HEK293 (cell line): ENCODE measurements around the gene ESPL1.

Experiments used
- CTCF ChIA-PET: fragments of 350-600 bp; formaldehyde crosslinking; extraction: SDS; loops from one replicate; lab custom pipeline; 2021; ENCODE audit warnings: antibody characterized with exemption; lab: Yijun Ruan, JAX
- POLR2A ChIA-PET: fragments of 300-600 bp; formaldehyde crosslinking; extraction: SDS; loops from one replicate; lab custom pipeline; 2020; ENCODE audit warnings: antibody characterized with exemption, inconsistent platforms; lab: Yijun Ruan, JAX
- H3K27ac ChIP-seq: fragments of 200-500 bp; sonication (Bioruptor generic); 2 replicates; pipeline ENCODE4 v1.5.1; 2014; ENCODE audit warnings: low read depth, low read length, control low read depth, inconsistent platforms; ENCODE audit errors: extremely low read depth
- H3K36me3 ChIP-seq, 2 experiments: fragments of 200-500 bp in 1 of 2; sonication (Bioruptor generic) in 1 of 2; 1 replicate in 1 of 2; 2 replicates in 1 of 2; pipeline ENCODE4 v1.5.1; 2014 to 2017; ENCODE audit warnings: inconsistent platforms in 2 of 2, low read length in 2 of 2; ENCODE audit not compliant: control insufficient read depth in 2 of 2, insufficient read depth in 1 of 2
- H3K4me1 ChIP-seq: fragments of 200-500 bp; sonication (Bioruptor generic); 2 replicates; pipeline ENCODE4 v1.5.1; 2014; ENCODE audit warnings: mild to moderate bottlenecking, low read length, inconsistent platforms; ENCODE audit not compliant: control insufficient read depth, insufficient read depth
- H3K4me3 ChIP-seq: 2 replicates; pipeline ENCODE4 v1.5.1; 2011; ENCODE audit warnings: low read depth, mild to moderate bottlenecking, control low read depth, low read length, moderate library complexity
- H3K9me3 ChIP-seq: fragments of 200-500 bp; sonication (Bioruptor generic); 2 replicates; pipeline ENCODE4 v1.5.1; 2014; ENCODE audit warnings: low read depth, low read length, inconsistent platforms; ENCODE audit not compliant: control insufficient read depth, insufficient read depth
- KLF9 ChIP-seq: fragments of 450-650 bp; formaldehyde crosslinking; IDR thresholded peaks from 2 replicates; pipeline ENCODE4 v1.5.1; 2016; ENCODE audit warnings: missing biosample characterization, missing genetic modification characterization, low read depth
- MEIS1 ChIP-seq: sonication (generic); formaldehyde crosslinking; IDR thresholded peaks from 2 replicates; pipeline ENCODE4 v1.8.1; 2022; ENCODE audit warnings: missing genetic modification reagents, mild to moderate bottlenecking, borderline replicate concordance
- REPIN1 ChIP-seq: fragments of 450-650 bp; formaldehyde crosslinking; IDR thresholded peaks from 2 replicates; pipeline ENCODE4 v1.5.1; 2017; ENCODE audit warnings: missing biosample characterization, missing genetic modification characterization, low read depth
- TSHZ1 ChIP-seq: fragments of 450-650 bp; formaldehyde crosslinking; IDR thresholded peaks from 2 replicates; pipeline ENCODE4 v1.5.1; 2016; ENCODE audit warnings: missing biosample characterization, missing genetic modification characterization, borderline replicate concordance
- YY2 ChIP-seq: fragments of 450-650 bp; formaldehyde crosslinking; IDR thresholded peaks from 2 replicates; pipeline ENCODE4 v1.5.1; 2016; ENCODE audit warnings: missing biosample characterization, missing genetic modification characterization
- ZFP69B ChIP-seq: fragments of 450-650 bp; formaldehyde crosslinking; IDR thresholded peaks from 2 replicates; pipeline ENCODE4 v1.5.1; 2016; ENCODE audit warnings: missing biosample characterization, missing genetic modification characterization
- ZNF114 ChIP-seq: fragments of 450-650 bp; formaldehyde crosslinking; IDR thresholded peaks from 2 replicates; pipeline ENCODE4 v1.5.0; 2017; ENCODE audit warnings: missing biosample characterization, missing genetic modification characterization
- ZNF184 ChIP-seq: fragments of 450-650 bp; IDR thresholded peaks from 2 replicates; pipeline ENCODE4 v1.5.1; 2018; ENCODE audit warnings: missing biosample characterization, mild to moderate bottlenecking, missing genetic modification characterization
- ZNF23 ChIP-seq: fragments of 450-650 bp; formaldehyde crosslinking; IDR thresholded peaks from 2 replicates; pipeline ENCODE4 v1.5.1; 2016; ENCODE audit warnings: missing biosample characterization, missing genetic modification characterization, borderline replicate concordance
- ZNF274 ChIP-seq, 2 experiments: fragments of 200-500 bp in 1 of 2; fragments of 450-650 bp in 1 of 2; sonication (Bioruptor generic) in 1 of 2; formaldehyde crosslinking in 1 of 2; IDR thresholded peaks; 2 replicates each; pipeline versions ENCODE4 v1.5.1 to v1.6.1; 2014 to 2016; ENCODE audit warnings: borderline replicate concordance in 1 of 2, inconsistent platforms in 1 of 2, low read length in 1 of 2, missing biosample characterization in 1 of 2, missing genetic modification characterization in 1 of 2
- ZNF416 ChIP-seq: fragments of 450-650 bp; formaldehyde crosslinking; IDR thresholded peaks from 2 replicates; pipeline ENCODE4 v1.5.1; 2016; ENCODE audit warnings: missing biosample characterization, missing genetic modification characterization
- ZNF530 ChIP-seq: fragments of 450-650 bp; formaldehyde crosslinking; IDR thresholded peaks from 2 replicates; pipeline ENCODE4 v1.5.1; 2016; ENCODE audit warnings: low read depth, missing biosample characterization, missing genetic modification characterization
- ZNF548 ChIP-seq: fragments of 450-650 bp; formaldehyde crosslinking; IDR thresholded peaks from 2 replicates; pipeline ENCODE4 v1.5.1; 2016; ENCODE audit warnings: missing biosample characterization, missing genetic modification characterization
- ZNF549 ChIP-seq: fragments of 450-650 bp; IDR thresholded peaks from 2 replicates; pipeline ENCODE4 v1.5.1; 2018; ENCODE audit warnings: missing biosample characterization, missing genetic modification characterization, mild to moderate bottlenecking, inconsistent platforms, moderate library complexity
- ZNF624 ChIP-seq: fragments of 450-650 bp; formaldehyde crosslinking; IDR thresholded peaks from 2 replicates; pipeline ENCODE4 v1.5.1; 2017; ENCODE audit warnings: missing biosample characterization, missing genetic modification characterization
- ZNF660 ChIP-seq: fragments of 450-650 bp; IDR thresholded peaks from 2 replicates; pipeline ENCODE4 v1.5.1; 2018; ENCODE audit warnings: missing biosample characterization, mild to moderate bottlenecking, missing genetic modification characterization
- ZNF664 ChIP-seq: fragments of 450-650 bp; formaldehyde crosslinking; IDR thresholded peaks from 2 replicates; pipeline ENCODE4 v1.5.1; 2016; ENCODE audit warnings: missing biosample characterization, missing genetic modification characterization
- ZNF747 ChIP-seq: fragments of 450-650 bp; formaldehyde crosslinking; IDR thresholded peaks from 2 replicates; pipeline ENCODE4 v1.5.1; 2016; ENCODE audit warnings: missing biosample characterization, missing genetic modification characterization
- ZSCAN23 ChIP-seq: fragments of 450-650 bp; formaldehyde crosslinking; IDR thresholded peaks from 2 replicates; pipeline ENCODE4 v1.5.1; 2016; ENCODE audit warnings: missing biosample characterization, missing genetic modification characterization
- TF ChIP-seq, protein P1 (sequence below): fragments of 450-650 bp; formaldehyde crosslinking; IDR thresholded peaks from 2 replicates; pipeline ENCODE4; 2016; ENCODE audit warnings: missing biosample characterization, missing genetic modification characterization
- TF ChIP-seq, protein P2 (sequence below): fragments of 450-650 bp; formaldehyde crosslinking; IDR thresholded peaks from 2 replicates; pipeline ENCODE4 v1.5.1; 2017; ENCODE audit warnings: missing biosample characterization, missing genetic modification characterization
- TF ChIP-seq, protein P3 (sequence below): fragments of 450-650 bp; formaldehyde crosslinking; IDR thresholded peaks from 2 replicates; pipeline ENCODE4 v1.5.1; 2016; ENCODE audit warnings: missing biosample characterization, missing genetic modification characterization, low read depth
- TF ChIP-seq, protein P4 (sequence below): fragments of 450-650 bp; formaldehyde crosslinking; optimal IDR thresholded peaks from 2 replicates; pipeline ENCODE3; 2016; ENCODE audit warnings: missing biosample characterization, mild to moderate bottlenecking, missing genetic modification characterization

The ESPL1 gene

DNA sequence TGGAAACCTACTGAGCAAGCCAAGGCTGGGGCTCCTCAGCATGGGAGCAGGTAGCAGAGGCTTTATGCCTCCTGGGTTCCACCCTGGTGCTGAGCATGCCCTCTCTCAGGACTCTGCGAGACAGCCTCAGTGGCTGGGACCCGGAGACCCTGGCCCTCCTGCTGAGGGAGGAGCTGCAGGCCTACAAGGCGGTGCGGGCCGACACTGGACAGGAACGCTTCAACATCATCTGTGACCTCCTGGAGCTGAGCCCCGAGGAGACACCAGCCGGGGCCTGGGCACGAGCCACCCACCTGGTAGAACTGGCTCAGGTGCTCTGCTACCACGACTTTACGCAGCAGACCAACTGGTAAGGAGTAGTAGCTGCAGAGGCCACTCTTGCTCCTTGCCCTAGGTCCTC, 8.4 kb downstream of the ESPL1 start (continued):
- TF ChIP-seq, protein P1, sequence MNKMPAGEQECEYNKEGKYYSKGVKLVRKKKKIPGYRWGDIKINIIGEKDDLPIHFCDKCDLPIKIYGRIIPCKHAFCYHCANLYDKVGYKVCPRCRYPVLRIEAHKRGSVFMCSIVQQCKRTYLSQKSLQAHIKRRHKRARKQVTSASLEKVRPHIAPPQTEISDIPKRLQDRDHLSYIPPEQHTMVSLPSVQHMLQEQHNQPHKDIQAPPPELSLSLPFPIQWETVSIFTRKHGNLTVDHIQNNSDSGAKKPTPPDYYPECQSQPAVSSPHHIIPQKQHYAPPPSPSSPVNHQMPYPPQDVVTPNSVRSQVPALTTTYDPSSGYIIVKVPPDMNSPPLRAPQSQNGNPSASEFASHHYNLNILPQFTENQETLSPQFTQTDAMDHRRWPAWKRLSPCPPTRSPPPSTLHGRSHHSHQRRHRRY (tag by site-specific recombination) = no peak
- TF ChIP-seq ZNF184 (tag by site-specific recombination) (no peak), ZSCAN23 (tag by site-specific recombination) (no peak), KLF9 (tag by site-specific recombination) (no peak)

DNA sequence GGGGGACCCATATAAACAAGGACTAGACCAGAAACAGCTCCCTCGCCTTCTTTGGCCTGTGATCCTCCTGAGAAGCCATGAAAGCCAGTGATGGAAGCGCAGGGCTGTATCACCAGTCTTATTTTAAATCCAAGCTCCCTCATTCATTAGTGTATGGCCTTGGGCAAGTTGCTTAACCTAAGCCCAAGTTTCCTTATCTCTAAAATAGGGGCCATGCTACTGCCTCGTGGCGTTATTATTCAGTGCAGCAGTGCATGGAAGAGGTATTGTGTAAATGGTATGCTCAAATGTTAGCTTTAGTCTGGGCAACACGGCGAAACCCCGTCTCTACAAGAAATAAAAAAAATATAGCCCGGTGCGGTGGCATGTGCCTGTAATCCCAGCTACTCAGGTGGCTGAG, 9.9 kb downstream of the ESPL1 start:
- Histone ChIP-seq H3K9me3 (no peaks in the 10 kb centered on the region), H3K27ac (no peak overlapping the region), H3K4me1 (no peaks in the 10 kb centered on the region), H3K4me3 (no peak overlapping the region), H3K36me3 (peaks cover 87 to 93% of the 10 kb centered on the region in 2 experiments)
- TF ChIP-seq ZNF624 (tag by site-specific recombination) (no peak), TSHZ1 (tag by site-specific recombination) (no peak), MEIS1 (no peak), ZNF274 (IDR thresholded peaks at IDR 0.05; ENCODE audit: low read length) (no peak), ZNF274 (tag by site-specific recombination; IDR thresholded peaks at IDR 0.05; ENCODE audit: borderline replicate concordance) (no peak), ZNF664 (tag by site-specific recombination) (no peak), ZNF747 (tag by site-specific recombination) (no peak), ZNF416 (tag by site-specific recombination) (no peak), ZNF23 (no peak), ZNF530 (tag by site-specific recombination) (no peak), ZNF114 (tag by site-specific recombination) (no peak), ZNF549 (tag by site-specific recombination) (no peak), ZNF660 (tag by site-specific recombination) (no peak), YY2 (tag by site-specific recombination) (no peak), ZFP69B (tag by site-specific recombination) (no peak), ZNF548 (tag by site-specific recombination) (no peak), REPIN1 (tag by site-specific recombination) (no peak)
- TF ChIP-seq, protein P2, sequence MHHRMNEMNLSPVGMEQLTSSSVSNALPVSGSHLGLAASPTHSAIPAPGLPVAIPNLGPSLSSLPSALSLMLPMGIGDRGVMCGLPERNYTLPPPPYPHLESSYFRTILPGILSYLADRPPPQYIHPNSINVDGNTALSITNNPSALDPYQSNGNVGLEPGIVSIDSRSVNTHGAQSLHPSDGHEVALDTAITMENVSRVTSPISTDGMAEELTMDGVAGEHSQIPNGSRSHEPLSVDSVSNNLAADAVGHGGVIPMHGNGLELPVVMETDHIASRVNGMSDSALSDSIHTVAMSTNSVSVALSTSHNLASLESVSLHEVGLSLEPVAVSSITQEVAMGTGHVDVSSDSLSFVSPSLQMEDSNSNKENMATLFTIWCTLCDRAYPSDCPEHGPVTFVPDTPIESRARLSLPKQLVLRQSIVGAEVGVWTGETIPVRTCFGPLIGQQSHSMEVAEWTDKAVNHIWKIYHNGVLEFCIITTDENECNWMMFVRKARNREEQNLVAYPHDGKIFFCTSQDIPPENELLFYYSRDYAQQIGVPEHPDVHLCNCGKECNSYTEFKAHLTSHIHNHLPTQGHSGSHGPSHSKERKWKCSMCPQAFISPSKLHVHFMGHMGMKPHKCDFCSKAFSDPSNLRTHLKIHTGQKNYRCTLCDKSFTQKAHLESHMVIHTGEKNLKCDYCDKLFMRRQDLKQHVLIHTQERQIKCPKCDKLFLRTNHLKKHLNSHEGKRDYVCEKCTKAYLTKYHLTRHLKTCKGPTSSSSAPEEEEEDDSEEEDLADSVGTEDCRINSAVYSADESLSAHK (tag by site-specific recombination) = no peak
- TF ChIP-seq, protein P3, sequence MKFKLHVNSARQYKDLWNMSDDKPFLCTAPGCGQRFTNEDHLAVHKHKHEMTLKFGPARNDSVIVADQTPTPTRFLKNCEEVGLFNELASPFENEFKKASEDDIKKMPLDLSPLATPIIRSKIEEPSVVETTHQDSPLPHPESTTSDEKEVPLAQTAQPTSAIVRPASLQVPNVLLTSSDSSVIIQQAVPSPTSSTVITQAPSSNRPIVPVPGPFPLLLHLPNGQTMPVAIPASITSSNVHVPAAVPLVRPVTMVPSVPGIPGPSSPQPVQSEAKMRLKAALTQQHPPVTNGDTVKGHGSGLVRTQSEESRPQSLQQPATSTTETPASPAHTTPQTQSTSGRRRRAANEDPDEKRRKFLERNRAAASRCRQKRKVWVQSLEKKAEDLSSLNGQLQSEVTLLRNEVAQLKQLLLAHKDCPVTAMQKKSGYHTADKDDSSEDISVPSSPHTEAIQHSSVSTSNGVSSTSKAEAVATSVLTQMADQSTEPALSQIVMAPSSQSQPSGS (tag by site-specific recombination) = no peak
- TF ChIP-seq, protein P4, sequence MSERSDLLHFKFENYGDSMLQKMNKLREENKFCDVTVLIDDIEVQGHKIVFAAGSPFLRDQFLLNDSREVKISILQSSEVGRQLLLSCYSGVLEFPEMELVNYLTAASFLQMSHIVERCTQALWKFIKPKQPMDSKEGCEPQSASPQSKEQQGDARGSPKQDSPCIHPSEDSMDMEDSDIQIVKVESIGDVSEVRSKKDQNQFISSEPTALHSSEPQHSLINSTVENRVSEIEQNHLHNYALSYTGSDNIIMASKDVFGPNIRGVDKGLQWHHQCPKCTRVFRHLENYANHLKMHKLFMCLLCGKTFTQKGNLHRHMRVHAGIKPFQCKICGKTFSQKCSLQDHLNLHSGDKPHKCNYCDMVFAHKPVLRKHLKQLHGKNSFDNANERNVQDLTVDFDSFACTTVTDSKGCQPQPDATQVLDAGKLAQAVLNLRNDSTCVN (tag by site-specific recombination) = no peak
- ChIA-PET POLR2A (interaction anchor here (0.7 to 2.7 kb wide), 6 partner anchors 10 to 714 kb away, joined by 3 to 22 read pairs (median 4); partner anchors contain the start of genes ESPL1, MYG1 and PFDN5), CTCF (interaction anchor here (0.6 to 1.2 kb wide), 4 partner anchors 10 to 89 kb away, joined by 3 to 6 read pairs (median 4); partner anchors contain the start of gene ESPL1)
